GF-D8 (cell line): Measurements from ENCODE around the gene WDR82.
A peak's percentile ranks its signal among the peaks of the same experiment; 100 is the strongest.

Experiments
- DNase-seq: peaks from one replicate; lab custom pipeline; 2025; lab: John Stamatoyannopoulos, UW

WDR82 gene

DNA sequence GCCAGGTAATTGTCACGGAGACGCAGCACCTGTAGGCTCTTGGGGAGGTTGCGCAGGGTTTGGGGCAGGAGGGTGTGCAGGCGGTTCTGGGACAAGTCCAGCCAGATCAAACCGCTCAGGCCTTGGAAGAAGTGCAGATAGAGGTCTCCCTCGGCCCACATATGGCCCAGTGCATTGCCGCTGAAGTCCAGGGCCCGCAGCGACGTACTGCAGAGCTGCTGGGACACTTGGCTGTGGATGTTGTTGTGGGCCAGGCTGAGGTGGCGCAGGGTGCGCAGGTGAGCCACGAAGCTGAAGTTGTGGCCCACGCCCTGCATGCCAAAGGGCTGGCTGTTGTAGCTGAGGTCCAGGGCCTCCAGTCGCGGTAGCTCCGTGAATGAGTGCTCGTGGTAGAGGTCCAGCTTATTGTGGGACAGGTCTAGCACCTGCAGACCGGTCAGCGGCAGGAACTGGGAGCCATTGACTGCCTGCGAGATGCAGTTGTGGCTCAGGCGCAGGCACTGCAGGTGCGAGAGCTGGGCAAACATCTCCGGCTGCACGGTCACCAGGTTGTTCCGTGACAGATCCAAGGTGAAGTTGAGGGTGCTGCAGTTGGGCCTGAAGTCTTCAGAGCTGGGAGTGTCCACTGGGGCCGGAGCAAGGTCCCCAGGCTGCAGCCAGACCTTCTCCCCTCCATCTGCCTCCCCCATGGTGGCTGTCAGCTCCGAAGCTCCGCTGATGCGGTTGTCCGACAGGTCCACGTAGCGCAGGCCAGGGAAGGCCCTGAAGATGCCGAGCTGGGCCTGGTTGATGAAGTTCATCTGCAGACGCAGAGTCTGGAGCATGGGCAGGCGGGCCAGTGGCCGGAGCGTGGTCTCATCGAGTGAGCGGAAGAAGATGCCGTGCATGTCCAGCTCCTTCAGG is 55.9 kb downstream of the WDR82 start:
- no peak for DNase-seq

DNA sequence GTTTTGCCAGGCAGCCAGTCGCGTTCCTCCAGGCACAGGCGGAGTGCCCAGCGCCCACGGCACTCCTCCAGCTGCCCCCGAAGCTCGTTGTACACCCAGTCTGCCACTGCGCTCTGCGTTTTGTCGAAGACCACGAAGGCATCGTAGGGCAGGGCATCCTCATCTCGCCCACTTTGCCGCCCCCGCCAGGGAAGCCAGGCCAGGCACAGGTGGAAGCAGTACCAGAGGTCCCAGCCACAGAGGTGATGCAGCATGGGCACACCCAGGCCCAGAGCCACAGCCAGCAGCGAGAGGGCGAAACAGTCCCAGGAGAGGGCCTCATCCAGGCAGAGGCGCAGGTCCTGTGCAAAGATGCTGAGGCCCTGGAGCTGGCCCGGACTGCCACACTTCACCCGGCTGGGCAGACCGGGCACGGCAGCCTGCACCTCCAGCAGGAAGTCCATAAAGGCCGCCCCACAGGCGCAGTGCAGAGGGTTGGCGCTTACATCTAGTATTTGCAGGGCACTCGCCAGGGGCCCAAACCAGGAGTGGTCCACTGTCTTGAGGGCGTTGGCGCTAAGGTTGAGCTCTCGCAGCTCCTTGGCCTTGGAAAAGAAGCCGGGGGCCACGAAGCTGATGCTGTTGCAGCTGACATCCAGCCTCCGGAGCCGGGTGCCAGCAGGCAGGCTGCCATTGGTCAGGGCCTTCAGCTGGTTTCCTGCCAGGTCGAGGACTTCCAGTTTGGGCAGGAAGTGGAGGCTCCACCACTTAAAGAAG is 56.7 kb downstream of the WDR82 start:
- no peak for DNase-seq

- no peak for DNase-seq
Observed at GRCh38 chr3:52221141-52221562, 57.3 kb downstream of the WDR82 start.

GRCh38 chr3:52220380-52221026 is 57.9 kb downstream of the WDR82 start:
- DNase-seq = peak; percentile 48

DNA sequence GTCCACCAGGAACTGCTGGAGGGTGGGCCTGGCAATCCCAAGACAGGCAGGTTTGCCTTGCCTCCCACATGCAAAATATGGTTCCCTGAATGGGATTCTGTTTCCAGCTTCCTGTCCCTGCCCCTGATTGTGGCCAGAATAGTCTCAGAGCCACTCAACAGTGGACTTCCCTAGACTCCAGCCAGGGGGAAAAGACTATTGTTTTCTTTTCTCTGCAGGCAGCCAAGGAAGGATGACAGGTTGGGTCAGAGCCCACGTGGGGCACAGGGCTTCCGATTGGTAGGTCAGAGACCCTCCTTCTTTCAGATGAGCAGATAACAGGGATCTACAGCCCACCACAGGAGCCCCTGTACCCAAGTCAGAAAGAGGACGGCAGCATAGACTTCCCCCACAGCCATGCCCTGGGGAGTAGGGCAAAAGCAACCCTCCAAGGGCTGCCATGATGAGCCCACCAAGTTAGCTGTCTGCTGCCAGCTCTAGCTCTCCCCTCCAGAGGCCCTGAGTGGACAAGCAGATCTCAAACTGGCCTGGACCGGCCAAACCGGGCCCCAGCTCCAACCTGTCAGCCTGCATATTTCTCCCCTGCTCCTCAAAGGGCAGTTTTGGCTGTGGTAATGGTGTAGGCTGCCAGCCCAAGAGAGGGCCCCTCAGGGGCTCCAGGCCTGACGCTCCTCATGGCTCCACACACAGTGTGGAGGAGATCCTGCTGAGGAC is 59.4 kb downstream of the WDR82 start:
- no peak for DNase-seq

DNA sequence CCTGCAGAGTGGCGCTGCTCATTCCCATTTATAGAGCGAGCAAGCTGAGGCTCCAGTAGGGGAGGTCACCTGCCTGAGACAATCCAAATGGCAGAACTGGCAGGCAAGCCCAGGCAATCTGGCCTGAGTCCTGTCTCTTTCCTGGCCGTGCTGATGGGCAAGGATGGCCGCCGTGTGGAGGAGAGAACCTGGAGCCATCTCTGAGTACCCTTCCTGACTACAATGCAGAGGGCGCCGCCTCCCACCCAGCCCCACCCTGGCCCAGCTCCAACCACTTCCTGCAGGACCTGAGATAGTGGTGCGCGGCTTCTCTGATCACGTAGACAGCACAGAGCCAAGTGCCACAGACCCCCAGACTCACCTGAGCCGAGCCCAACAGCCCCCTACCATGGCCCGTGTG is 60.0 kb downstream of the WDR82 start:
- DNase-seq = no peak

- no peak for DNase-seq
Observed at GRCh38 chr3:52218026-52218425, 60.4 kb downstream of the WDR82 start.

DNA sequence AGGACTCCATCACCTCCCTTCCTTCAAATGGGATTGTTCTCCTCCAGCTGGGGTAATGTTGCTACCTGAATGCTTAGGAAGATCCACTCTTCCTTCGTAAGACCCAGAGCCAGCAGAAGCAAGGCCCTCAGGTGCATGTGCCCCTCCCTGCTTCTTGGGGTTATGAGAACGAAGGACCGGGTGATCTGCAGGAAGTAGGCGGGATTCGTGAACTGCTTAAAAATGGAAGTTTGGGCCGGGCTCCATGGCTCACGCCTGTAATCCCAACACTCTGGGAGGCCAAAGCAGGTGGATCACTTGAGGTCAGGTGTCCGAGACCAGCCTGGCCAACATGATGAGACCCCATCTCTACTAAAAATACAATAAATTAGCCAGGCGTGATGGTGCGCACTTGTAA is 61.0 kb downstream of the WDR82 start:
- no peak for DNase-seq

GRCh38 chr3:52216585-52217408 is 61.7 kb downstream of the WDR82 start:
- DNase-seq = peak; percentile 49

- no peak for DNase-seq
Observed at GRCh38 chr3:52215351-52215750, 63.1 kb downstream of the WDR82 start.

- DNase-seq = no peak
Observed at GRCh38 chr3:52213901-52214300, 64.5 kb downstream of the WDR82 start.

DNA sequence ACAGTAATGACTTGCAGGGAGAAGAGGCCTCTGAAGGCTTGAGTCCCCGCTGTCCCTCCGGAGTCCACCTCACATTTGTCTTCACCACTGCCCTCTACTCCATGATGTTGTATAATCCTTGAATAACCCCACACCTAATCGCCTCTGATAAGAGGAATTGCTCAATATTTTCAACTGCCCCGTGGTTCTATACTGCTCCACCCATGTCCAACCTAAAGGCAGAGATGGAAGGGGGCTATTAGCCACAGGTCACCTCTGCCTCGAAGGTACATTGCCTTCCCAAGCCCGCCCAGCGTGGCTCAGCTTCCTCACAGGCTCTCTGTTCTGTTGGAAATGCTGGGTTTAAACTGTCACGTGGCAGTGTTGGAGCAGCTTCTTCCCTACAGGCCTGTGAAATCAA is 65.4 kb downstream of the WDR82 start:
- DNase-seq = no peak

DNA sequence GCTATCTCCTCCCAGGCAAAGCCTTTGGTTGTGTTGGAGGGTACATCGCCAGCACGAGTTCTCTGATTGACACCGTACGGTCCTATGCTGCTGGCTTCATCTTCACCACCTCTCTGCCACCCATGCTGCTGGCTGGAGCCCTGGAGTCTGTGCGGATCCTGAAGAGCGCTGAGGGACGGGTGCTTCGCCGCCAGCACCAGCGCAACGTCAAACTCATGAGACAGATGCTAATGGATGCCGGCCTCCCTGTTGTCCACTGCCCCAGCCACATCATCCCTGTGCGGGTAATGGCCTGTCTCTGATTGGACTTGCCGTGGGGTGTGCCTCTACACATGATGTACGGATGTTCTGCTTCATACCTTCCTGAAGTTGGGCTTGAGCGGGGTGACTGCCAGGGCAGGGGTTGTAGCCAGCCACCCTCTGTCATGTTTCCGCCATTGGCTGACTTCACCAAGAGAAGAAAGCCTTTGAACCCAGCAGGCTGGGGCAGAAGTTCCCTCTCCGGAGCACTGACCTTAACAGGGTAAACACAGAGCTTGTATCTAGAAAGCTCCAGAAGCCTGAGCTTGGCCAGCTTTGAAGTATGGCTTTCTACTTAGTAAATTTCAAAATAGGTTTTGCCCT is 67.1 kb downstream of the WDR82 start:
- DNase-seq = no peak

- peak; percentile 95 for DNase-seq
Observed at GRCh38 chr3:52210550-52211046, 67.9 kb downstream of the WDR82 start.

DNA sequence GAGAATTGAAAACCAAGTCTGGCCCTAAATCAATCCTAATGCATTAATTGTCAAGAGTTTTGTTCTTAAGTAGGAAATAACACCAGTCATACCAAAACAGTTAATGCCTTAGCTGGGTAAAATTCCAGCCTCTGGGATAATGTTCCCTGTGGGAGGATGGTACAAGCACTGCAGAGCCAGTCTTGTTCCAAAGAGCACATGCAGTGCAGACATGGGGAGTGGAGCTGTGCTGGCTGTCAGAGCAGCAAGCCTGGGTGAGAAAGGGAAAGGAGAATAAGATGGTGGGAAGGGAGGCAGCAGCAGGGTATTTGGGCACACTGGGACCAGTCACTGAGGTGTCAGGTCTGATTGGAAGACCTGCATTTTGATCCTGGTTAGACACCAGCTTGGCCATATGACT is 68.4 kb downstream of the WDR82 start:
- DNase-seq = no peak

DNA sequence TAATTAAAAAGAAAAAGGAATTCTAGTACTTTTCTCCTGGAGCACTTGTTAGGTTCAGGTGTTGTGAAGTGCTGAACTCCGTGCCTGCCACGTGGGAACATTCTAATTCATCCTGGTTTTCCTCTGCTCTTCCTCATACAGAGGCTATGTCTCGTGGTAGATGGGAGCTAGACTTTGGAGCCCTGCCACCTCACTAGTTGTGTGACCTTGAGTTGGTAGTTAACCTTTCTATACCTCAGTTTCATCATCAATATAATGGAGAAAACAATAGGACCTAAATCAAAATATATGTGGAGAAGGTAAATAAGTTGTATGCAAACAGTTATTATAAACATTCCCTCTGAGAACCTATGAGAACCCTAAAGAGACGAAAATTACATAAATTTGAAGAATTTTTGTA is 69.9 kb downstream of the WDR82 start:
- no peak for DNase-seq

- DNase-seq = no peak
Observed at GRCh38 chr3:52205727-52206372, 72.6 kb downstream of the WDR82 start.
